ENCODE data around the gene TMCC1. TPM values are rescaled to one million over a fixed set of nuclear protein-coding genes. Genes with fewer than 3 reads are reported as not detected.
"Not testable (repeated sequence)": the region's sequence is repeated elsewhere in the genome, so short reads cannot be mapped to it uniquely, and the experiment has no call there.

The TMCC1 gene
- total RNA-seq, 1 donor from 2014 or later = 22.4 TPM

- no peaks in the 10 kb centered on the region for H3K4me1 Mint-ChIP-seq (ENCODE audit: low read depth)
- H3K9me3 Mint-ChIP-seq = peaks cover 33% of the 10 kb centered on the region
- H3K4me3 Mint-ChIP-seq = no peak overlapping the region
- H3K27me3 Mint-ChIP-seq (ENCODE audit: insufficient read depth) = peaks cover 4% of the 10 kb centered on the region
- DNase-seq (ENCODE audit: low spot score) = no peak
- no peaks in the 10 kb centered on the region for H3K36me3 Mint-ChIP-seq (ENCODE audit: low read depth)
- no peak overlapping the region for H3K27ac Mint-ChIP-seq
- intact Hi-C loops (cut with micrococcal nuclease) = no loop called here
These were observed 25.8 kb upstream of the TMCC1 start for GRCh38 chr3:129919357-129919756.

GRCh38 chr3:129918461-129918860 is 24.9 kb upstream of the TMCC1 start:
- DNase-seq (ENCODE audit: low spot score) = no peak
- H3K36me3 Mint-ChIP-seq (ENCODE audit: low read depth) = no peaks in the 10 kb centered on the region
- H3K4me1 Mint-ChIP-seq (ENCODE audit: low read depth) = no peaks in the 10 kb centered on the region
- H3K4me3 Mint-ChIP-seq = no peak overlapping the region
- H3K27me3 Mint-ChIP-seq (ENCODE audit: insufficient read depth) = peaks cover 4% of the 10 kb centered on the region
- H3K9me3 Mint-ChIP-seq = peaks cover 33% of the 10 kb centered on the region
- H3K27ac Mint-ChIP-seq = no peak overlapping the region
- intact Hi-C loops (cut with micrococcal nuclease) = no loop called here

GRCh38 chr3:129917423-129918007 is 24.0 kb upstream of the TMCC1 start:
- Mint-ChIP-seq H3K4me3 (no peak overlapping the region), H3K36me3 (ENCODE audit: low read depth) (no peaks in the 10 kb centered on the region), H3K27ac (no peak overlapping the region), H3K27me3 (ENCODE audit: insufficient read depth) (peaks cover 1% of the 10 kb centered on the region), H3K4me1 (ENCODE audit: low read depth) (no peaks in the 10 kb centered on the region), H3K9me3 (peaks cover 33% of the 10 kb centered on the region)
- intact Hi-C loops (cut with micrococcal nuclease) = no loop called here
- no peak for DNase-seq (ENCODE audit: low spot score)

- intact Hi-C loops (cut with micrococcal nuclease) = no loop called here
- Mint-ChIP-seq H3K4me3 (no peak overlapping the region), H3K4me1 (ENCODE audit: low read depth) (no peaks in the 10 kb centered on the region), H3K36me3 (ENCODE audit: low read depth) (no peaks in the 10 kb centered on the region), H3K27ac (no peak overlapping the region), H3K27me3 (ENCODE audit: insufficient read depth) (no peaks in the 10 kb centered on the region), H3K9me3 (peaks cover 27% of the 10 kb centered on the region)
- DNase-seq (ENCODE audit: low spot score) = no peak
These were observed 20.1 kb upstream of the TMCC1 start for GRCh38 chr3:129913618-129914017.

GRCh38 chr3:129911261-129911861 is 17.9 kb upstream of the TMCC1 start:
- Mint-ChIP-seq H3K27me3 (ENCODE audit: insufficient read depth) (no peaks in the 10 kb centered on the region), H3K4me1 (ENCODE audit: low read depth) (no peaks in the 10 kb centered on the region), H3K9me3 (peaks cover 19% of the 10 kb centered on the region), H3K4me3 (no peak overlapping the region), H3K36me3 (ENCODE audit: low read depth) (no peaks in the 10 kb centered on the region), H3K27ac (no peak overlapping the region)
- intact Hi-C loops (cut with micrococcal nuclease) = no loop called here
- no peak for DNase-seq (ENCODE audit: low spot score)

- intact Hi-C loops (cut with micrococcal nuclease); H3K27me3 Mint-ChIP-seq (ENCODE audit: insufficient read depth); DNase-seq (ENCODE audit: low spot score); H3K4me1 Mint-ChIP-seq (ENCODE audit: low read depth); H3K4me3 Mint-ChIP-seq; H3K36me3 Mint-ChIP-seq (ENCODE audit: low read depth); H3K27ac Mint-ChIP-seq: not testable (repeated sequence)
- peaks cover 30% of the 10 kb centered on the region for H3K9me3 Mint-ChIP-seq
These were observed 15.7 kb upstream of the TMCC1 start for GRCh38 chr3:129909235-129909634.

GRCh38 chr3:129908417-129908816 is 14.9 kb upstream of the TMCC1 start:
- Mint-ChIP-seq H3K4me3 (no peak overlapping the region), H3K27ac (no peak overlapping the region), H3K27me3 (ENCODE audit: insufficient read depth) (no peaks in the 10 kb centered on the region), H3K36me3 (ENCODE audit: low read depth) (peaks cover 5% of the 10 kb centered on the region), H3K4me1 (ENCODE audit: low read depth) (no peaks in the 10 kb centered on the region), H3K9me3 (peaks cover 37% of the 10 kb centered on the region)
- no peak for DNase-seq (ENCODE audit: low spot score)
- intact Hi-C loops (cut with micrococcal nuclease) = no loop called here

GRCh38 chr3:129901272-129901671 is 7.8 kb upstream of the TMCC1 start:
- H3K9me3 Mint-ChIP-seq = peaks cover 32% of the 10 kb centered on the region

GRCh38 chr3:129897026-129897425 is 3.5 kb upstream of the TMCC1 start:
- peaks cover 2% of the 10 kb centered on the region for H3K27me3 Mint-ChIP-seq (ENCODE audit: insufficient read depth)
- DNase-seq (ENCODE audit: low spot score) = no peak
- H3K4me1 Mint-ChIP-seq (ENCODE audit: low read depth) = peaks cover 19% of the 10 kb centered on the region
- H3K36me3 Mint-ChIP-seq (ENCODE audit: low read depth) = peaks cover 2% of the 10 kb centered on the region
- H3K4me3 Mint-ChIP-seq = no peak overlapping the region
- peaks cover 8% of the 10 kb centered on the region for H3K9me3 Mint-ChIP-seq
- intact Hi-C loops (cut with micrococcal nuclease) = loop anchor here (10.0 kb wide), 1 partner anchor 1488 kb away; the partner anchor contains the start of gene NUDT16
- no peak overlapping the region for H3K27ac Mint-ChIP-seq

More at GRCh38 chr3:129901272-129901671, 7.8 kb upstream of the TMCC1 start:
- H3K4me3 Mint-ChIP-seq; H3K36me3 Mint-ChIP-seq (ENCODE audit: low read depth); H3K27ac Mint-ChIP-seq; H3K27me3 Mint-ChIP-seq (ENCODE audit: insufficient read depth); intact Hi-C loops (cut with micrococcal nuclease); H3K4me1 Mint-ChIP-seq (ENCODE audit: low read depth); DNase-seq (ENCODE audit: low spot score): not testable (repeated sequence)

GRCh38 chr3:129892857-129893580 is 492 bp downstream of the TMCC1 start:
- H3K4me1 Mint-ChIP-seq (ENCODE audit: low read depth) = peaks cover 52% of the 10 kb centered on the region
- H3K27me3 Mint-ChIP-seq (ENCODE audit: insufficient read depth) = no peaks in the 10 kb centered on the region
- H3K9me3 Mint-ChIP-seq = no peaks in the 10 kb centered on the region
- H3K36me3 Mint-ChIP-seq (ENCODE audit: low read depth) = peaks cover 3% of the 10 kb centered on the region
- peak overlapping the region; percentile 84 for H3K4me3 Mint-ChIP-seq
- intact Hi-C loops (cut with micrococcal nuclease) = loop anchor here (1.0 to 10.0 kb wide), 9 partner anchors 42 to 1841 kb away; partner anchors contain the start of genes ATP2C1, IFT122, NUDT16 and SEC61A1
- peak; percentile 73 for DNase-seq (ENCODE audit: low spot score)
- peak overlapping the region; percentile 72 for H3K27ac Mint-ChIP-seq

- Mint-ChIP-seq H3K36me3 (ENCODE audit: low read depth) (peaks cover 3% of the 10 kb centered on the region), H3K4me3 (peak overlapping the region; percentile 84), H3K9me3 (no peaks in the 10 kb centered on the region), H3K4me1 (ENCODE audit: low read depth) (peaks cover 52% of the 10 kb centered on the region), H3K27ac (peak overlapping the region; percentile 72), H3K27me3 (ENCODE audit: insufficient read depth) (no peaks in the 10 kb centered on the region)
- DNase-seq (ENCODE audit: low spot score) = no peak
- intact Hi-C loops (cut with micrococcal nuclease) = loop anchor here (2.0 to 10.0 kb wide), 6 partner anchors 42 to 1840 kb away; partner anchors contain the start of genes ATP2C1, IFT122, NUDT16 and SEC61A1
These were observed 1.0 kb downstream of the TMCC1 start for GRCh38 chr3:129892486-129892856.

- no peak overlapping the region for H3K27ac Mint-ChIP-seq
- intact Hi-C loops (cut with micrococcal nuclease) = loop anchor here (5.0 to 10.0 kb wide), 4 partner anchors 574 to 1839 kb away; partner anchors contain the start of genes ATP2C1, NUDT16 and SEC61A1
- peaks cover 3% of the 10 kb centered on the region for H3K36me3 Mint-ChIP-seq (ENCODE audit: low read depth)
- no peak for DNase-seq (ENCODE audit: low spot score)
- no peaks in the 10 kb centered on the region for H3K27me3 Mint-ChIP-seq (ENCODE audit: insufficient read depth)
- peak overlapping the region; percentile 16 for H3K4me3 Mint-ChIP-seq
- peaks cover 52% of the 10 kb centered on the region for H3K4me1 Mint-ChIP-seq (ENCODE audit: low read depth)
- no peaks in the 10 kb centered on the region for H3K9me3 Mint-ChIP-seq
These were observed 2.6 kb downstream of the TMCC1 start for GRCh38 chr3:129890891-129891290.

- Mint-ChIP-seq H3K27me3 (ENCODE audit: insufficient read depth) (no peaks in the 10 kb centered on the region), H3K4me3 (no peak overlapping the region), H3K27ac (no peak overlapping the region), H3K9me3 (no peaks in the 10 kb centered on the region), H3K36me3 (ENCODE audit: low read depth) (peaks cover 3% of the 10 kb centered on the region), H3K4me1 (ENCODE audit: low read depth) (peaks cover 52% of the 10 kb centered on the region)
- DNase-seq (ENCODE audit: low spot score) = no peak
- intact Hi-C loops (cut with micrococcal nuclease) = loop anchor here (5.0 to 10.0 kb wide), 4 partner anchors 573 to 1838 kb away; partner anchors contain the start of genes ATP2C1, NUDT16 and SEC61A1
These were observed 3.4 kb downstream of the TMCC1 start for GRCh38 chr3:129890125-129890524.
